H9 (cell line): ENCODE measurements around the gene ZNF354C. TPM values are rescaled to one million over a fixed set of nuclear protein-coding genes. Genes with fewer than 3 reads are reported as not detected.

Experiments used
- DNase-seq: peaks from one replicate; pipeline ENCODE4 v3.0.0-alpha.2; 2017
- H2AFZ ChIP-seq: one replicate; pipeline ENCODE4 v1.6.1; 2013; ENCODE audit warnings: mild to moderate bottlenecking, low read length, control low read depth, moderate library complexity
- H2AK5ac ChIP-seq: 2 replicates; pipeline ENCODE4 v1.6.1; 2013; ENCODE audit warnings: low read length, control low read depth, mixed read lengths; ENCODE audit not compliant: insufficient read length
- H2BK120ac ChIP-seq: one replicate; pipeline ENCODE4 v1.6.1; 2013; ENCODE audit warnings: low read depth, mild to moderate bottlenecking, low read length, control low read depth, inconsistent platforms; ENCODE audit not compliant: poor library complexity, severe bottlenecking
- H2BK12ac ChIP-seq: 2 replicates; pipeline ENCODE4 v1.6.1; 2013; ENCODE audit warnings: low read length, control low read depth, mixed read lengths, low read depth; ENCODE audit not compliant: insufficient read length
- H2BK15ac ChIP-seq: 2 replicates; pipeline ENCODE4 v1.6.1; 2013; ENCODE audit warnings: low read depth, low read length, control low read depth
- H2BK20ac ChIP-seq: one replicate; pipeline ENCODE4 v1.6.1; 2013; ENCODE audit warnings: low read depth, mild to moderate bottlenecking, low read length, control low read depth, inconsistent platforms; ENCODE audit not compliant: poor library complexity, severe bottlenecking
- H2BK5ac ChIP-seq: 2 replicates; pipeline ENCODE4 v1.6.1; 2013; ENCODE audit warnings: low read length, control low read depth, mixed read lengths; ENCODE audit not compliant: insufficient read length
- H3K14ac ChIP-seq: 2 replicates; pipeline ENCODE4 v1.6.1; 2013; ENCODE audit warnings: low read length, control low read depth; ENCODE audit not compliant: insufficient read depth
- H3K18ac ChIP-seq: 2 replicates; pipeline ENCODE4 v1.6.1; 2013; ENCODE audit warnings: low read depth, mild to moderate bottlenecking, mixed read lengths, low read length, control low read depth; ENCODE audit not compliant: insufficient read length
- H3K23ac ChIP-seq: 2 replicates; pipeline ENCODE4 v1.6.1; 2013; ENCODE audit warnings: low read length, control low read depth, mixed read lengths, low read depth; ENCODE audit not compliant: insufficient read length
- H3K23me2 ChIP-seq: 2 replicates; pipeline ENCODE4 v1.6.1; 2013; ENCODE audit warnings: low read depth, mild to moderate bottlenecking, mixed read lengths, low read length, control low read depth; ENCODE audit not compliant: insufficient read length, poor library complexity, severe bottlenecking
- H3K27ac ChIP-seq: 2 replicates; pipeline ENCODE4 v1.5.1; 2013; ENCODE audit warnings: low read length, control low read depth, mixed read lengths, low read depth; ENCODE audit not compliant: insufficient read length
- H3K27me3 ChIP-seq: 2 replicates; pipeline ENCODE4 v1.6.1; 2013; ENCODE audit warnings: low read length, control low read depth, inconsistent platforms; ENCODE audit not compliant: insufficient read depth
- H3K4ac ChIP-seq: 2 replicates; pipeline ENCODE4 v1.6.1; 2013; ENCODE audit warnings: low read depth, mild to moderate bottlenecking, control low read depth, inconsistent platforms, low read length, moderate library complexity
- H3K4me1 ChIP-seq: 2 replicates; pipeline ENCODE4 v1.6.1; 2013; ENCODE audit warnings: low read length, control low read depth, inconsistent platforms; ENCODE audit not compliant: insufficient read depth
- H3K4me2 ChIP-seq: 2 replicates; pipeline ENCODE4 v1.6.1; 2013; ENCODE audit warnings: low read length, control low read depth, mixed read lengths; ENCODE audit not compliant: insufficient read length, insufficient read depth
- H3K56ac ChIP-seq: 2 replicates; pipeline ENCODE4 v1.6.1; 2013; ENCODE audit warnings: low read depth, mild to moderate bottlenecking, mixed read lengths, low read length, control low read depth; ENCODE audit not compliant: insufficient read length
- H3K79me1 ChIP-seq: 2 replicates; pipeline ENCODE4 v1.6.1; 2013; ENCODE audit warnings: low read depth, mild to moderate bottlenecking, moderate library complexity, low read length, control low read depth, inconsistent platforms; ENCODE audit not compliant: insufficient read depth, poor library complexity, severe bottlenecking
- H3K79me2 ChIP-seq: 2 replicates; pipeline ENCODE4 v1.6.1; 2013; ENCODE audit warnings: low read length, control low read depth, inconsistent platforms; ENCODE audit not compliant: insufficient read depth
- H3K9ac ChIP-seq: 2 replicates; pipeline ENCODE4 v1.6.1; 2013; ENCODE audit warnings: low read length, control low read depth, mixed read lengths; ENCODE audit not compliant: insufficient read length; ENCODE audit errors: extremely low read depth
- H3K9me3 ChIP-seq: one replicate; pipeline ENCODE4 v1.6.1; 2013; ENCODE audit warnings: low read depth, low read length, inconsistent platforms; ENCODE audit not compliant: control insufficient read depth
- H3T11ph ChIP-seq: one replicate; pipeline ENCODE4 v1.6.1; 2013; ENCODE audit warnings: mild to moderate bottlenecking, low read length, control low read depth, inconsistent platforms
- H4K20me1 ChIP-seq: one replicate; pipeline ENCODE4 v1.6.1; 2013; ENCODE audit not compliant: control insufficient read depth, insufficient read length, insufficient read depth
- H4K5ac ChIP-seq: 2 replicates; pipeline ENCODE4 v1.6.1; 2013; ENCODE audit warnings: low read depth, mild to moderate bottlenecking, mixed read lengths, low read length, control low read depth; ENCODE audit not compliant: insufficient read length
- H4K8ac ChIP-seq: replicated peaks from 2 replicates; pipeline ENCODE4 v1.6.1; 2013; ENCODE audit warnings: low read length, control low read depth, mixed read lengths, low read depth; ENCODE audit not compliant: insufficient read length
- H4K91ac ChIP-seq: 2 replicates; pipeline ENCODE4 v1.6.1; 2013; ENCODE audit warnings: low read depth, mild to moderate bottlenecking, moderate library complexity, mixed read lengths, low read length, control low read depth; ENCODE audit not compliant: insufficient read length
- H3K27ac Mint-ChIP-seq, 3 experiments: 2 replicates in 2 of 3; 3 replicates in 1 of 3; pipeline ENCODE4 v1.8.0; 2020 to 2021; ENCODE audit warnings: mixed read lengths in 3 of 3, mild to moderate bottlenecking in 1 of 3, moderate library complexity in 1 of 3
- H3K27me3 Mint-ChIP-seq: 2 replicates; pipeline ENCODE4 v1.8.0; 2021; ENCODE audit warnings: low read depth, mild to moderate bottlenecking, moderate library complexity, mixed read lengths
- H3K36me3 Mint-ChIP-seq, 3 experiments: 2 replicates in 2 of 3; 3 replicates in 1 of 3; pipeline ENCODE4 v1.8.0; 2020 to 2021; ENCODE audit warnings: low read depth in 3 of 3, mixed read lengths in 3 of 3; ENCODE audit not compliant: insufficient read depth in 1 of 3
- H3K4me1 Mint-ChIP-seq, 2 experiments: 2 replicates each; pipeline ENCODE4 v1.8.0; 2020; ENCODE audit warnings: mixed read lengths in 2 of 2
- H3K4me3 Mint-ChIP-seq, 2 experiments: 2 replicates in 1 of 2; 3 replicates in 1 of 2; pipeline ENCODE4 v1.8.0; 2020 to 2021; ENCODE audit warnings: mild to moderate bottlenecking in 2 of 2, mixed read lengths in 2 of 2, moderate library complexity in 1 of 2
- H3K9me3 Mint-ChIP-seq, 2 experiments: 2 replicates in 1 of 2; 3 replicates in 1 of 2; pipeline ENCODE4 v1.8.0; 2020; ENCODE audit warnings: mild to moderate bottlenecking in 2 of 2, mixed read lengths in 2 of 2, moderate library complexity in 1 of 2
- CTCF ChIP-seq: fragments of 200-600 bp; sonication (generic); conservative IDR thresholded peaks from 3 replicates; pipeline ENCODE4 v1.8.0; 2021; ENCODE audit warnings: antibody characterized with exemption, mild to moderate bottlenecking
- WGBS: extraction: QIAGEN DNeasy Blood & Tissue Kit; methylation state at CpG from one replicate; pipeline ENCODE4 v1.1.7; 2013; ENCODE audit warnings: missing lambda C conversion rate, low lambda C conversion rate, mixed read lengths; ENCODE audit not compliant: insufficient read length; ENCODE audit errors: extremely low coverage; 5-methylcytosine and 5-hydroxymethylcytosine counted together
- total RNA-seq: library from RNA; stranded (reverse); gene quantifications from 2 replicates; pipeline ENCODE4 v1.2.1, GENCODE V29; 2021

ZNF354C gene
- total RNA-seq, 1 experiment from 2014 or later, result 5.4 TPM

- Mint-ChIP-seq H3K4me1 (no peaks in the 10 kb centered on the region), H3K9me3 (peaks cover 68 to 79% of the 10 kb centered on the region in 2 experiments)
- H3K18ac ChIP-seq, result no peak overlapping the region
Measured at GRCh38 chr5:179051784-179052183, 8.4 kb upstream of the ZNF354C start.

More at GRCh38 chr5:179051784-179052183, 8.4 kb upstream of the ZNF354C start:
- Histone ChIP-seq H3K14ac (no peak overlapping the region), H3K79me1 (no peaks in the 10 kb centered on the region), H3K4ac (no peak overlapping the region), H3K79me2 (no peaks in the 10 kb centered on the region), H4K8ac (no peak overlapping the region), H2BK12ac (no peak overlapping the region), H3T11ph (no peak overlapping the region), H3K56ac (no peak overlapping the region), H2BK120ac (no peak overlapping the region), H3K4me2 (no peak overlapping the region), H4K91ac (no peak overlapping the region), H3K23me2 (no peaks in the 10 kb centered on the region), H3K27ac (no peak overlapping the region), H3K9me3 (peaks cover 39% of the 10 kb centered on the region), H4K5ac (no peak overlapping the region), H3K4me1 (no peaks in the 10 kb centered on the region), H4K20me1 (no peaks in the 10 kb centered on the region), H3K9ac (no peak overlapping the region), H2AK5ac (no peak overlapping the region), H2BK20ac (no peak overlapping the region), H2AFZ (no peak overlapping the region), H2BK5ac (no peak overlapping the region), H3K27me3 (no peaks in the 10 kb centered on the region), H3K23ac (no peak overlapping the region), H2BK15ac (no peak overlapping the region)
- no CpG with 5 or more reads among the region's 9 CpGs for WGBS
- no peak for TF ChIP-seq CTCF
- peaks cover 14% of the 10 kb centered on the region for H3K27me3 Mint-ChIP-seq
- H3K27ac Mint-ChIP-seq, result no peak overlapping the region
- DNase-seq, result no peak
- H3K36me3 Mint-ChIP-seq, result peaks cover 0 to 12% (median 9%) of the 10 kb centered on the region in 3 experiments; a peak in 5 of 7 replicates
- H3K4me3 Mint-ChIP-seq, result no peak overlapping the region
